ENCODE data around the gene TMEM259.
A peak's percentile ranks its signal among the peaks of the same experiment; 100 is the strongest.

TMEM259 gene

DNA sequence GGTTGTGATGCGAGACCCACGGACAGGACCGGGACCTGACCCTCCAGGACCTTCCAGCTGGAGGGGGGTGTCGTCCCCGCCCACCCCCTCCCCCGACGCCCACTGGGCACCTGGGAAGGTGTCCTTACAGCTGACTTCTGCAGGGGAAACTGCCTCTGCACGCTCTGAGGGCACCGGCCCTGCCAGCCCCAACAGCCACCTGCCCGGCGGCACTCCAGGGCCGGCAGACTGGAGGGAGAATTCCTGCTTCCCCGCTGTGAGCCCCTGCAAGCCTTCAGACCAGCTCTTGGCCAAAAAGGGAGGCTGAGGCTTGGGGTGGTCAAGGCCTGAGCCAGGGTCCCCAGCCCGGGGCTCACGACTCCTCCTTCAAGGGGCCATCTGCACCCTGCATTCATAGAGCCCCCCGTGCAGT, 6.7 kb upstream of the TMEM259 start:
- Histone ChIP-seq H3K9ac (ENCODE audit: low read length) (peak overlapping the region; percentile 97), H3K18ac (ENCODE audit: low read depth in 1 of 2, low read length in 2 of 2) (peak overlapping the region; percentile 46 to 99), H4K91ac (ENCODE audit: low read length) (peak overlapping the region; percentile 94), H3K14ac (ENCODE audit: low read length in 2 of 2) (peak overlapping the region in 1 of 2 experiments; percentile 50), H3K27ac (ENCODE audit: low read length, poor library complexity, severe bottlenecking) (peak overlapping the region; percentile 99), H3K9me3 (ENCODE audit: control insufficient read depth, low read length) (no peaks in the 10 kb centered on the region), H2AK5ac (ENCODE audit: low read length, severe bottlenecking) (peak overlapping the region; percentile 100), H3K4me3 (ENCODE audit: insufficient read depth in 1 of 2, low read depth in 1 of 2, low read length in 2 of 2) (peak overlapping the region; percentile 94 to 97), H2BK15ac (ENCODE audit: low read depth, poor library complexity, severe bottlenecking) (peak overlapping the region; percentile 39), H3K27me3 (ENCODE audit: control insufficient read depth in 1 of 2, insufficient read depth in 1 of 2, low read length in 2 of 2) (no peaks in the 10 kb centered on the region), H3K4ac (ENCODE audit: low read depth in 1 of 2, low read length in 2 of 2) (peak overlapping the region; percentile 68 to 97), H2BK5ac (ENCODE audit: low read depth, low read length, poor library complexity, severe bottlenecking) (peak overlapping the region; percentile 92), H4K8ac (ENCODE audit: low read length) (peak overlapping the region; percentile 19), H2BK120ac (ENCODE audit: low read depth, low read length) (peak overlapping the region; percentile 93), H3K23ac (ENCODE audit: low read length in 2 of 2) (peak overlapping the region in 1 of 2 experiments; percentile 20), H3K4me1 (ENCODE audit: control insufficient read depth, insufficient read depth, low read depth, low read length) (peaks cover 24% of the 10 kb centered on the region), H2BK12ac (ENCODE audit: low read length in 2 of 2) (peak overlapping the region in 1 of 2 experiments; percentile 98), H3K79me1 (replicated peaks; ENCODE audit: low read length, poor library complexity, severe bottlenecking) (peaks cover 2% of the 10 kb centered on the region), H3K4me2 (ENCODE audit: low read length, poor library complexity, severe bottlenecking) (peak overlapping the region; percentile 74), H3K36me3 (ENCODE audit: control insufficient read depth in 1 of 2, insufficient read depth in 2 of 2, low read depth in 1 of 2, low read length in 2 of 2) (peaks cover 21 to 35% of the 10 kb centered on the region in 2 experiments), H2AFZ (ENCODE audit: low read depth, low read length) (no peak overlapping the region)
- no peak for DNase-seq
- WGBS = under 1% methylated on average over 16 of the region's 16 CpGs

DNA sequence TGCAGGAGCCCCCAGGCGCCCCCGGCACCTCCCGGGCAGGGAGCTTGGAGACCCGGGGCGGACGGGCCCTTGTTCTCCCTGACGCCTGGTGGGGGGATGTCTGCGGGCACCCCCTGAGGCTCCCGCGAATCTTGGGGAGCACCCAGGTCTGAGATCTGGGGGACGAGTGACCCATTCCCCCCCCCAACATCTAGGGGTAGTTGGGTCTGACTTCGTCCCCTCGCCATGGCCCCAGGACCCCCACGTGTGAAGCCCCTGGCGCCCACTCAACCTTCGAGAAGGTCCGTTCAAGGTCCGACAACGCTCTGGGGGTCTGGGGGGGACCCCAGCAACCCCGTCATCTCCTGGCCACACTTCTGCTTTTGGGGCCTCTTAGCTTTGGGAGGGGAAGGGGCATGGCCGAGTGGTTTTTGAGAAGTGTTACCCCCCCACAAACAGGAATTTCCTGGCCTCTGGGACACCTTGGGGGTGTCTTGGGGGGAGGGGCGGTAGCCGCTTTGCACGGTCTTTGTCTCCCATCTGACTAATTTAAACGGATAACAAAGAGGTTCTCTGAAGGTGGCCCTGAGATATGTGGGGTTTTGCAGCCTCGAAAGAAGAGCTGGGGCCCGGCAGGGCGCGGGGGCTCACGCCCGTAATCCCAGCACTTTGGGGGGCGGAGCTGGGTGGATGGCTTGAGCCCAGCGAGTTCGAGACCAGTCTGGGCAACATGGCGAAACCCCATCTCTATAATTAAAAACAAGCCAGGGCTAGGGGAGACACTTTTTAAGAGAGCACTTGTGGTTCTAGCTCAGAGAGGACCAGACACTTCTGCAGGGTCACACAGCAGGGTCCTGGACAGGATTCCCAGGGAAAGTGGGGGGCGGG, 6.1 kb upstream of the TMEM259 start:
- H3K9ac ChIP-seq (ENCODE audit: low read length) = peak overlapping the region; percentile 97
- H2BK15ac ChIP-seq (ENCODE audit: low read depth, poor library complexity, severe bottlenecking) = peak overlapping the region; percentile 98
- no peaks in the 10 kb centered on the region for H3K27me3 ChIP-seq (ENCODE audit: control insufficient read depth in 1 of 2, insufficient read depth in 1 of 2, low read length in 2 of 2)
- H4K8ac ChIP-seq (ENCODE audit: low read length) = peak overlapping the region; percentile 90
- peak overlapping the region; percentile 74 for H3K4me2 ChIP-seq (ENCODE audit: low read length, poor library complexity, severe bottlenecking)
- H3K4me1 ChIP-seq (ENCODE audit: control insufficient read depth, insufficient read depth, low read depth, low read length) = peaks cover 19% of the 10 kb centered on the region
- peak overlapping the region; percentile 100 for H2BK5ac ChIP-seq (ENCODE audit: low read depth, low read length, poor library complexity, severe bottlenecking)
- H2AK5ac ChIP-seq (ENCODE audit: low read length, severe bottlenecking) = peak overlapping the region; percentile 100
- H2AFZ ChIP-seq (ENCODE audit: low read depth, low read length) = no peak overlapping the region
- peak overlapping the region in 1 of 2 experiments; percentile 98 for H2BK12ac ChIP-seq (ENCODE audit: low read length in 2 of 2)
- H3K9me3 ChIP-seq (ENCODE audit: control insufficient read depth, low read length) = no peaks in the 10 kb centered on the region
- DNase-seq = no peak
- no peaks in the 10 kb centered on the region for H3K79me1 ChIP-seq (replicated peaks; ENCODE audit: low read length, poor library complexity, severe bottlenecking)
- H2BK120ac ChIP-seq (ENCODE audit: low read depth, low read length) = peak overlapping the region; percentile 93
- H3K23ac ChIP-seq (ENCODE audit: low read length in 2 of 2) = peak overlapping the region; percentile 93 to 99
- H3K27ac ChIP-seq (ENCODE audit: low read length, poor library complexity, severe bottlenecking) = peak overlapping the region; percentile 99
- peak overlapping the region; percentile 97 to 99 for H3K4ac ChIP-seq (ENCODE audit: low read depth in 1 of 2, low read length in 2 of 2)
- WGBS = 1% methylated on average over 33 of the region's 36 CpGs
- peak overlapping the region; percentile 95 to 97 for H3K14ac ChIP-seq (ENCODE audit: low read length in 2 of 2)
- peaks cover 14 to 28% of the 10 kb centered on the region in 2 experiments for H3K36me3 ChIP-seq (ENCODE audit: control insufficient read depth in 1 of 2, insufficient read depth in 2 of 2, low read depth in 1 of 2, low read length in 2 of 2)
- H4K91ac ChIP-seq (ENCODE audit: low read length) = peak overlapping the region; percentile 93
- H3K4me3 ChIP-seq (ENCODE audit: insufficient read depth in 1 of 2, low read depth in 1 of 2, low read length in 2 of 2) = peak overlapping the region; percentile 94 to 97
- peak overlapping the region; percentile 96 to 97 for H3K18ac ChIP-seq (ENCODE audit: low read depth in 1 of 2, low read length in 2 of 2)

GRCh38 chr19:1025960-1026782, 5.2 kb upstream of the TMEM259 start, which contains the start of gene CNN2:
Gene CNN2, plus strand, starts transcription at chr19:1026608. Its CDS starts 54 bp downstream, at chr19:1026662.
- Histone ChIP-seq H3K14ac (ENCODE audit: low read length in 2 of 2) (peak within 1 kb of the TSS; percentile 95 to 97), H2BK5ac (ENCODE audit: low read depth, low read length, poor library complexity, severe bottlenecking) (peak within 1 kb of the TSS; percentile 100), H3K23ac (ENCODE audit: low read length in 2 of 2) (peak within 1 kb of the TSS; percentile 93 to 99), H3K4ac (ENCODE audit: low read depth in 1 of 2, low read length in 2 of 2) (peak within 1 kb of the TSS; percentile 97 to 99), H2BK120ac (ENCODE audit: low read depth, low read length) (peak within 1 kb of the TSS; percentile 93), H3K79me1 (replicated peaks; ENCODE audit: low read length, poor library complexity, severe bottlenecking) (no peaks in the 10 kb centered on the region), H3K27ac (ENCODE audit: low read length, poor library complexity, severe bottlenecking) (peak within 1 kb of the TSS; percentile 100), H3K9ac (ENCODE audit: low read length) (peak within 1 kb of the TSS; percentile 97), H4K8ac (ENCODE audit: low read length) (peak within 1 kb of the TSS; percentile 93), H3K36me3 (ENCODE audit: control insufficient read depth in 1 of 2, insufficient read depth in 2 of 2, low read depth in 1 of 2, low read length in 2 of 2) (peaks cover 10 to 22% of the 10 kb centered on the region in 2 experiments), H2AK5ac (ENCODE audit: low read length, severe bottlenecking) (peak within 1 kb of the TSS; percentile 100), H2BK12ac (ENCODE audit: low read length in 2 of 2) (peak within 1 kb of the TSS; percentile 72 to 90), H3K9me3 (ENCODE audit: control insufficient read depth, low read length) (no peaks in the 10 kb centered on the region), H2BK15ac (ENCODE audit: low read depth, poor library complexity, severe bottlenecking) (peak within 1 kb of the TSS; percentile 98), H3K18ac (ENCODE audit: low read depth in 1 of 2, low read length in 2 of 2) (peak within 1 kb of the TSS; percentile 96 to 97), H2AFZ (ENCODE audit: low read depth, low read length) (peak within 1 kb of the TSS; percentile 0), H3K27me3 (ENCODE audit: control insufficient read depth in 1 of 2, insufficient read depth in 1 of 2, low read length in 2 of 2) (no peaks in the 10 kb centered on the region), H3K4me3 (ENCODE audit: insufficient read depth in 1 of 2, low read depth in 1 of 2, low read length in 2 of 2) (peak within 1 kb of the TSS; percentile 94 to 97), H3K4me2 (ENCODE audit: low read length, poor library complexity, severe bottlenecking) (peak within 1 kb of the TSS; percentile 89), H3K4me1 (ENCODE audit: control insufficient read depth, insufficient read depth, low read depth, low read length) (peaks cover 19% of the 10 kb centered on the region), H4K91ac (ENCODE audit: low read length) (peak within 1 kb of the TSS; percentile 98)
- WGBS = 1% methylated on average over 63 of the region's 63 CpGs
- DNase-seq = peak; percentile 81

All from mesenchymal stem cell (in vitro differentiated cells and primary cell).